Activated CD4-positive, alpha-beta T cell treated with anti-CD3 and anti-CD28 coated beads, Interleukin-10, Interleukin-2, amounts not matched to agents 100 ng/mL and 50 ng/mL, durations not matched to agents 16 hours and 8 hours (primary cell): Measurements from ENCODE around the gene RDH5.

Experiments used
- DNase-seq: peaks from one replicate; pipeline ENCODE4 v3.0.0-alpha.2; 2020

Gene RDH5

GRCh38 chr12:55729819-55730818 is 9.9 kb downstream of the RDH5 start:
- peak; percentile 61 for DNase-seq

GRCh38 chr12:55732288-55732687 is 12.1 kb downstream of the RDH5 start:
- no peak for DNase-seq

GRCh38 chr12:55733021-55733555 is 12.9 kb downstream of the RDH5 start:
- no peak for DNase-seq

- no peak for DNase-seq
Measured at GRCh38 chr12:55733858-55734257, 13.7 kb downstream of the RDH5 start.

GRCh38 chr12:55734595-55734994 is 14.4 kb downstream of the RDH5 start:
- no peak for DNase-seq

GRCh38 chr12:55736076-55736475 is 15.9 kb downstream of the RDH5 start:
- no peak for DNase-seq

GRCh38 chr12:55736780-55737580 is 16.8 kb downstream of the RDH5 start:
- peak; percentile 69 for DNase-seq

GRCh38 chr12:55737581-55738122 is 17.5 kb downstream of the RDH5 start:
- no peak for DNase-seq

GRCh38 chr12:55738123-55739024 is 18.2 kb downstream of the RDH5 start:
- DNase-seq, result peak; percentile 92

- DNase-seq, result no peak
Measured at GRCh38 chr12:55739025-55739378, 18.8 kb downstream of the RDH5 start.

GRCh38 chr12:55741931-55742680 is 21.9 kb downstream of the RDH5 start:
- no peak for DNase-seq

GRCh38 chr12:55742719-55743405 is 22.7 kb downstream of the RDH5 start, which contains the start of gene GDF11:
Gene GDF11 (plus strand): TSS chr12:55743122. CDS start chr12:55743317, 195 bp downstream.
- DNase-seq, result peak; percentile 82

GRCh38 chr12:55743406-55744339 is 23.5 kb downstream of the RDH5 start:
- DNase-seq, result peak; percentile 62

GRCh38 chr12:55744340-55745030 is 24.3 kb downstream of the RDH5 start:
- no peak for DNase-seq

GRCh38 chr12:55745361-55746173 is 25.4 kb downstream of the RDH5 start:
- DNase-seq, result no peak

- DNase-seq, result no peak
Measured at GRCh38 chr12:55746174-55746912, 26.1 kb downstream of the RDH5 start.

GRCh38 chr12:55746913-55747231 is 26.7 kb downstream of the RDH5 start:
- DNase-seq, result no peak
